GM23248 (cell line): ENCODE data around the gene WSB1. TPM values are rescaled to one million over a fixed set of nuclear protein-coding genes. Genes with fewer than 3 reads are reported as not detected.
A peak's percentile ranks its signal among the peaks of the same experiment; 100 is the strongest.

Experiments used
- DNase-seq: peaks from one replicate; pipeline ENCODE4 v3.0.0-alpha.2; 2015
- H2AFZ ChIP-seq: fragments of 200-600 bp; sonication (generic); 2 replicates; pipeline ENCODE4 v1.6.1; 2016; ENCODE audit warnings: antibody characterized with exemption
- H3F3A ChIP-seq: fragments of 200-600 bp; sonication (generic); 2 replicates; pipeline ENCODE4 v1.6.1; 2016; ENCODE audit warnings: mild to moderate bottlenecking, antibody characterized with exemption, mixed run types; ENCODE audit not compliant: insufficient read depth
- H3K27ac ChIP-seq: fragments of 200-600 bp; sonication (generic); 2 replicates; pipeline ENCODE4 v1.5.1; 2016; ENCODE audit warnings: mild to moderate bottlenecking
- H3K27me3 ChIP-seq: fragments of 200-600 bp; sonication (generic); replicated peaks from 2 replicates; pipeline ENCODE4 v1.6.1; 2016; ENCODE audit warnings: mild to moderate bottlenecking; ENCODE audit not compliant: insufficient read depth
- H3K36me3 ChIP-seq: fragments of 200-600 bp; sonication (generic); 2 replicates; pipeline ENCODE4 v1.6.1; 2016; ENCODE audit warnings: low read depth, mild to moderate bottlenecking
- H3K4me1 ChIP-seq: fragments of 200-600 bp; sonication (generic); 2 replicates; pipeline ENCODE4 v1.6.1; 2016; ENCODE audit warnings: mild to moderate bottlenecking; ENCODE audit not compliant: insufficient read depth
- H3K4me2 ChIP-seq: fragments of 200-600 bp; sonication (generic); one replicate; pipeline ENCODE4 v1.6.1; 2016; ENCODE audit warnings: mild to moderate bottlenecking; ENCODE audit not compliant: unreplicated experiment
- H3K4me3 ChIP-seq: fragments of 200-600 bp; sonication (generic); 2 replicates; pipeline ENCODE4 v1.5.1; 2016; ENCODE audit warnings: mild to moderate bottlenecking
- H3K79me2 ChIP-seq: fragments of 200-600 bp; sonication (generic); 2 replicates; pipeline ENCODE4 v1.6.1; 2016; ENCODE audit warnings: mild to moderate bottlenecking; ENCODE audit not compliant: insufficient read depth
- H3K9ac ChIP-seq: fragments of 200-600 bp; sonication (generic); 2 replicates; pipeline ENCODE4 v1.6.1; 2016; ENCODE audit warnings: mild to moderate bottlenecking
- H3K9me2 ChIP-seq: fragments of 200-600 bp; sonication (generic); 2 replicates; pipeline ENCODE4 v1.6.1; 2016; ENCODE audit warnings: mixed run types, mild to moderate bottlenecking, moderate library complexity; ENCODE audit not compliant: insufficient read depth
- H3K9me3 ChIP-seq: fragments of 200-600 bp; sonication (generic); one replicate; pipeline ENCODE4 v1.6.1; 2017; ENCODE audit warnings: low read depth
- H4K20me1 ChIP-seq: fragments of 200-600 bp; sonication (generic); 2 replicates; pipeline ENCODE4 v1.6.0; 2016; ENCODE audit not compliant: insufficient read depth
- EZH2 ChIP-seq: fragments of 200-600 bp; sonication (generic); IDR thresholded peaks from 2 replicates; pipeline ENCODE4 v1.6.1; 2018; ENCODE audit warnings: antibody characterized with exemption, mild to moderate bottlenecking; ENCODE audit not compliant: insufficient read depth, poor library complexity, severe bottlenecking
- EZH2phosphoT487 ChIP-seq: fragments of 200-600 bp; sonication (generic); IDR thresholded peaks from 2 replicates; pipeline ENCODE4 v1.6.1; 2018; ENCODE audit warnings: antibody characterized with exemption, moderate library complexity, mild to moderate bottlenecking, low read depth; ENCODE audit not compliant: insufficient read depth
- WGBS, 2 experiments: methylation state at CpG; one replicate each; pipeline ENCODE4 v1.1.6; 2015 to 2017; ENCODE audit warnings: low lambda C conversion rate in 2 of 2, low coverage in 1 of 2; ENCODE audit errors: missing lambda C conversion rate in 2 of 2; 5-methylcytosine and 5-hydroxymethylcytosine counted together
- in situ Hi-C: fragments of 300-500 bp; cut with MboI; formaldehyde crosslinking; loops from 2 replicates; pipeline ENCODE4 v1.15.0; 2020
- polyA plus RNA-seq: library from polyadenylated mRNA; unstranded; fragments of >200 nt; fragmentation: Nextera tagmentation; extraction: Ambion mirVana; gene quantifications from 2 replicates; pipeline ENCODE4 v1.2.1, GENCODE V29; 2016
- total RNA-seq: library from RNA; depleted of rRNA; stranded (reverse); fragments of >200 nt; shearing (Covaris generic); gene quantifications from 2 replicates; pipeline ENCODE4 v1.2.3, GENCODE V29; 2014

Gene WSB1
- total and polyA plus RNA-seq, 2 experiments from 2014 or later: 127 to 135 TPM

- TF ChIP-seq EZH2phosphoT487 (no peak), EZH2 (no peak)
- H2AFZ ChIP-seq: peak overlapping the region; percentile 21; the same call in 1 of the 2 replicates
- in situ Hi-C loops: no loop called here
- 54 to 65% methylated on average over 5 of the region's 5 CpGs for WGBS, 2 experiments
- H4K20me1 ChIP-seq: no peaks in the 10 kb centered on the region
- H3K9me3 ChIP-seq: no peaks in the 10 kb centered on the region
- no peaks in the 10 kb centered on the region for H3K9me2 ChIP-seq
- H3K9ac ChIP-seq: peak overlapping the region; percentile 37; the same call in 1 of the 2 replicates
- peaks cover 4% of the 10 kb centered on the region; the same call in 1 of the 2 replicates for H3F3A ChIP-seq
- H3K4me2 ChIP-seq: no peak overlapping the region
- H3K36me3 ChIP-seq: no peaks in the 10 kb centered on the region
- H3K27me3 ChIP-seq: no peaks in the 10 kb centered on the region
- no peak overlapping the region for H3K4me3 ChIP-seq
- peaks cover 10% of the 10 kb centered on the region; the same call in 1 of the 2 replicates for H3K4me1 ChIP-seq
- H3K79me2 ChIP-seq: no peaks in the 10 kb centered on the region
- H3K27ac ChIP-seq: peak overlapping the region; percentile 67
- DNase-seq: peak; percentile 81
Measured at GRCh38 chr17:27256225-27257030, 37.5 kb upstream of the WSB1 start.

- no peak for TF ChIP-seq EZH2
- TF ChIP-seq EZH2phosphoT487: no peak
- in situ Hi-C loops: no loop called here
Measured at GRCh38 chr17:27257031-27257357, 36.9 kb upstream of the WSB1 start.

GRCh38 chr17:27259356-27259755, 34.6 kb upstream of the WSB1 start:
- Histone ChIP-seq H3K4me3 (no peak overlapping the region), H3K27me3 (0 out of 2 replicates have a peak, but pooled peaks cover 6% of the 10 kb centered on the region), H3K36me3 (no peaks in the 10 kb centered on the region), H3K9me3 (no peaks in the 10 kb centered on the region), H4K20me1 (no peaks in the 10 kb centered on the region), H3K27ac (no peak overlapping the region), H3K9me2 (no peaks in the 10 kb centered on the region), H3K79me2 (no peaks in the 10 kb centered on the region), H2AFZ (no peak overlapping the region), H3K9ac (no peak overlapping the region), H3K4me1 (peaks cover 10% of the 10 kb centered on the region; the same call in 1 of the 2 replicates), H3K4me2 (no peak overlapping the region), H3F3A (peaks cover 4% of the 10 kb centered on the region; the same call in 1 of the 2 replicates)
- in situ Hi-C loops: no loop called here
- WGBS, 2 experiments: 83 to 93% methylated on average over 4 of the region's 4 CpGs
- no peak for DNase-seq
- TF ChIP-seq EZH2phosphoT487: no peak

More at GRCh38 chr17:27257031-27257357, 36.9 kb upstream of the WSB1 start:
- no peaks in the 10 kb centered on the region for H3K36me3 ChIP-seq
- H3K9me2 ChIP-seq: no peaks in the 10 kb centered on the region
- WGBS, 2 experiments: 87 to 89% methylated on average over 4 of the region's 4 CpGs
- DNase-seq: no peak
- no peaks in the 10 kb centered on the region for H3K9me3 ChIP-seq
- no peak overlapping the region for H3K4me3 ChIP-seq
- H3K4me1 ChIP-seq: peaks cover 10% of the 10 kb centered on the region; the same call in 1 of the 2 replicates
- H3F3A ChIP-seq: peaks cover 4% of the 10 kb centered on the region; the same call in 1 of the 2 replicates
- H4K20me1 ChIP-seq: no peaks in the 10 kb centered on the region
- 0 out of 2 replicates have a peak overlapping the region, but pooled peaks have one; percentile 67 for H3K27ac ChIP-seq
- no peaks in the 10 kb centered on the region for H3K27me3 ChIP-seq
- no peak overlapping the region for H3K4me2 ChIP-seq
- H3K9ac ChIP-seq: no peak overlapping the region
- no peak overlapping the region; the same call in none of the 2 replicates for H2AFZ ChIP-seq
- H3K79me2 ChIP-seq: no peaks in the 10 kb centered on the region

GRCh38 chr17:27263386-27263785, 30.5 kb upstream of the WSB1 start:
- Histone ChIP-seq H3K36me3 (no peaks in the 10 kb centered on the region), H4K20me1 (no peaks in the 10 kb centered on the region), H3K4me2 (no peak overlapping the region), H3K9me3 (no peaks in the 10 kb centered on the region), H3K4me1 (no peaks in the 10 kb centered on the region), H3K27ac (no peak overlapping the region), H3K27me3 (0 out of 2 replicates have a peak, but pooled peaks cover 6% of the 10 kb centered on the region), H3K4me3 (no peak overlapping the region), H3K9me2 (no peaks in the 10 kb centered on the region), H3K9ac (no peak overlapping the region), H3K79me2 (no peaks in the 10 kb centered on the region), H3F3A (no peaks in the 10 kb centered on the region), H2AFZ (no peak overlapping the region)
- in situ Hi-C loops: no loop called here
- DNase-seq: no peak
- TF ChIP-seq EZH2: no peak
- no peak for TF ChIP-seq EZH2phosphoT487
- WGBS, 2 experiments: 68 to 69% methylated on average over 5 of the region's 5 CpGs
